AG09309 (cell line): ENCODE results near the gene ENTHD1.

ENCODE experiments used
- DNase-seq: peaks from one replicate; pipeline ENCODE4 v3.0.0-alpha.2; 2010; ENCODE audit warnings: low read depth
- H3K4me3 ChIP-seq: 2 replicates; pipeline ENCODE4 v1.5.1; 2011; ENCODE audit warnings: mild to moderate bottlenecking, low read depth, low read length, moderate library complexity; ENCODE audit not compliant: control insufficient read depth
- CTCF ChIP-seq: IDR thresholded peaks from 2 replicates; pipeline ENCODE4 v1.5.1; 2011; ENCODE audit warnings: mild to moderate bottlenecking, low read depth, low read length, inconsistent platforms; ENCODE audit not compliant: insufficient read depth, control insufficient read depth; ENCODE audit errors: missing control alignments

Gene ENTHD1

GRCh38 chr22:39901565-39902146, 8.1 kb upstream of the ENTHD1 start:
- TF ChIP-seq CTCF, result no peak
- H3K4me3 ChIP-seq, result no peak overlapping the region
- no peak for DNase-seq

- no peak for DNase-seq
- TF ChIP-seq CTCF, result no peak
- H3K4me3 ChIP-seq, result no peak within 1 kb of the TSS
Observed at GRCh38 chr22:39900306-39901227, 7.0 kb upstream of the ENTHD1 start, which contains the start of gene GRAP2. Gene GRAP2 (plus strand): TSS chr22:39901084. CDS start chr22:39947107, 46,023 bp downstream.

- no peak for DNase-seq
- H3K4me3 ChIP-seq, result no peak overlapping the region
- TF ChIP-seq CTCF, result no peak
Observed at GRCh38 chr22:39898997-39899396, 5.4 kb upstream of the ENTHD1 start.

DNA sequence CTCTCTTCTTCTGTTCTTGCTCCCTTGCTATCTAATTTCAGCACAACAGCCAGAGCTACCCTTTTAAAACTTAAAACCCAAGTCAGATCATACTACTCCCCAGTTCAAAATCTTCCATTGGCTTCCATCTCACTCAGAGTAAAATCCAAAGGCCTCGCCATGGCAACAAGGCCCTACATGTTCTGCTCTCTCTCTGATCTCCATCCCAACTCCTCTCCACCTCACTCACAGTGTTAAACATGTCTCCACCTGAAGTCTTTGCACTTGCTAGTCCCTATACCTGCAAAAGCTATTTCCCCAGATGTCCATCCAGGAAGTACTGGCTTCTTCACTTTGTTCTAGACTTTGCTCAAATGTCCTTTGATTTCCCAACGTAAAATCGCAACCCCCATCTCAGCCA, 4.3 kb upstream of the ENTHD1 start:
- no peak for DNase-seq
- no peak for TF ChIP-seq CTCF
- no peak overlapping the region for H3K4me3 ChIP-seq

- no peak for TF ChIP-seq CTCF
- no peak overlapping the region for H3K4me3 ChIP-seq
- no peak for DNase-seq
Observed at GRCh38 chr22:39896313-39896996, 2.9 kb upstream of the ENTHD1 start.

DNA sequence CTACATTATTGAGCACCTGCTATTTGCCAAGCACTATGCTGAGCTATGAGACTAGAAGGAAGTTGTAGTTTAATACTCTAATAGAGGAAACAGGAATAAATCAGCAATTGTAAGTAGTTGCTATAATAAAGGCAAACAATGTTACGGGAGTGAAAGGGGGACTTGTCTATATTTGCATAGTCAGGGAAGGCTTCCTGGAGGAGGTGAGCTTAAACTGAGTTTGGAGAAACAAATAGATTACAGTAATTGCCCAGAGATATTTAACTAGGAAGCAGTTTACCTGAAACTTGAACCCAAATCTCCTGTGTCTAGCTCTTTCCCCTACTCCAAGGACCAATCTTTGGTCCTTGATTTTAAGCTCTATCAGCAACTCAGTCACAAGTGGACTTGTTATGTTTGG, 2.1 kb upstream of the ENTHD1 start:
- DNase-seq, result no peak
- no peak for TF ChIP-seq CTCF
- no peak overlapping the region for H3K4me3 ChIP-seq
